Stimulated activated CD4-positive, alpha-beta T cell treated with anti-CD3 and anti-CD28 coated beads, TNF-alpha, amount 100 ng/mL, for 4 hours (primary cell): Measurements from ENCODE around the gene ZNF219.

Experiments used
- DNase-seq, 3 experiments: peaks; one replicate each; pipeline ENCODE4 v3.0.0-alpha.2; 2020; ENCODE audit warnings: low read depth in 3 of 3

Gene ZNF219

GRCh38 chr14:21098076-21098891 lies at the start of gene ZNF219:
Gene ZNF219 (minus strand): TSS chr14:21098655. CDS start chr14:21093591, 5,064 bp downstream.
- peak in 1 of 3 experiments; percentile 18 for DNase-seq

- DNase-seq = no peak
Measured at GRCh38 chr14:21145437-21145836, 47.0 kb upstream of the ZNF219 start.

GRCh38 chr14:21142357-21142756 lies 43.9 kb upstream of the ZNF219 start:
- no peak for DNase-seq

GRCh38 chr14:21136024-21136423 lies 37.6 kb upstream of the ZNF219 start:
- DNase-seq = no peak

GRCh38 chr14:21133901-21134300 lies 35.4 kb upstream of the ZNF219 start:
- DNase-seq = no peak

GRCh38 chr14:21123429-21123828 lies 25.0 kb upstream of the ZNF219 start:
- DNase-seq = no peak

GRCh38 chr14:21121122-21121521 lies 22.7 kb upstream of the ZNF219 start:
- no peak for DNase-seq

- no peak for DNase-seq
Measured at GRCh38 chr14:21120686-21121085, 22.2 kb upstream of the ZNF219 start.

- DNase-seq = no peak
Measured at GRCh38 chr14:21118933-21119332, 20.5 kb upstream of the ZNF219 start.

- no peak for DNase-seq
Measured at GRCh38 chr14:21113369-21113768, 14.9 kb upstream of the ZNF219 start.

- no peak for DNase-seq
Measured at GRCh38 chr14:21112255-21112654, 13.8 kb upstream of the ZNF219 start.

GRCh38 chr14:21109377-21110138 lies 11.1 kb upstream of the ZNF219 start:
- DNase-seq = no peak

- no peak for DNase-seq
Measured at GRCh38 chr14:21108791-21109190, 10.3 kb upstream of the ZNF219 start.

- DNase-seq = no peak
Measured at GRCh38 chr14:21107283-21107800, 8.9 kb upstream of the ZNF219 start.

- DNase-seq = peak in 2 of 3 experiments; percentile 50 to 62
Measured at GRCh38 chr14:21106498-21107282, 8.2 kb upstream of the ZNF219 start.

- no peak for DNase-seq
Measured at GRCh38 chr14:21106176-21106497, 7.7 kb upstream of the ZNF219 start.

GRCh38 chr14:21105095-21105494 lies 6.6 kb upstream of the ZNF219 start:
- DNase-seq = no peak

GRCh38 chr14:21104448-21105060 lies 6.1 kb upstream of the ZNF219 start:
- peak in 1 of 3 experiments; percentile 26 for DNase-seq

GRCh38 chr14:21103710-21104447 lies 5.4 kb upstream of the ZNF219 start:
- peak; percentile 87 to 92 (median 90) for DNase-seq

- no peak for DNase-seq
Measured at GRCh38 chr14:21103411-21103709, 4.9 kb upstream of the ZNF219 start.
